WTC11 (cell line): ENCODE measurements around the gene SNX8.

ENCODE experiments used
- ARID4B ChIP-seq: sonication (generic); formaldehyde crosslinking; IDR thresholded peaks from 2 replicates; pipeline ENCODE4 v1.8.0; 2023; ENCODE audit warnings: missing genetic modification reagents, mild to moderate bottlenecking, borderline replicate concordance
- CTCF ChIP-seq: fragments of 200-600 bp; IDR thresholded peaks from 2 replicates; pipeline ENCODE4 v1.8.0; 2022; ENCODE audit warnings: antibody characterized with exemption
- KAT7 ChIP-seq: sonication (generic); formaldehyde crosslinking; IDR thresholded peaks from 2 replicates; pipeline ENCODE4 v1.8.1; 2023; ENCODE audit warnings: missing genetic modification reagents, mild to moderate bottlenecking, borderline replicate concordance
- PREB ChIP-seq: sonication (generic); formaldehyde crosslinking; IDR thresholded peaks from 2 replicates; pipeline ENCODE4 v1.8.1; 2022; ENCODE audit warnings: mild to moderate bottlenecking, missing genetic modification reagents, moderate library complexity, borderline replicate concordance
- ZNF121 ChIP-seq: sonication (generic); formaldehyde crosslinking; IDR thresholded peaks from 2 replicates; pipeline ENCODE4 v1.8.0; 2023; ENCODE audit warnings: missing genetic modification reagents

- no peak for TF ChIP-seq CTCF
- TF ChIP-seq ARID4B: no peak
- TF ChIP-seq ZNF121 (CRISPR knock-in tag): no peak
- no peak for TF ChIP-seq PREB (CRISPR knock-in tag)
- no peak for TF ChIP-seq KAT7 (CRISPR knock-in tag)
Measured at GRCh38 chr7:2237109-2237602, 77.1 kb downstream of the SNX8 start.
